Trophoblast cell (in vitro differentiated cells and primary cell): ENCODE measurements around the gene ABCE1. TPM values are rescaled to one million over a fixed set of nuclear protein-coding genes. Genes with fewer than 3 reads are reported as not detected.
A peak's percentile ranks its signal among the peaks of the same experiment; 100 is the strongest.

Experiments
- DNase-seq, 2 donors: peaks; one replicate each; pipeline ENCODE4 v3.0.0-alpha.2; 2016
- H2AFZ ChIP-seq: 2 replicates; pipeline ENCODE4 v1.6.1; 2013; ENCODE audit warnings: low read length, moderate library complexity, mild to moderate bottlenecking; ENCODE audit not compliant: insufficient read depth, poor library complexity
- H2AK5ac ChIP-seq: 2 replicates; pipeline ENCODE4 v1.6.1; 2013; ENCODE audit warnings: mild to moderate bottlenecking, low read length
- H2BK120ac ChIP-seq: 2 replicates; pipeline ENCODE4 v1.6.1; 2013; ENCODE audit warnings: low read length, mild to moderate bottlenecking, moderate library complexity; ENCODE audit not compliant: insufficient read depth, poor library complexity
- H2BK12ac ChIP-seq: 2 replicates; pipeline ENCODE4 v1.6.1; 2013; ENCODE audit warnings: mild to moderate bottlenecking, low read length, moderate library complexity
- H2BK5ac ChIP-seq: 2 replicates; pipeline ENCODE4 v1.6.1; 2013; ENCODE audit warnings: low read length, low read depth, moderate library complexity, mild to moderate bottlenecking; ENCODE audit not compliant: poor library complexity
- H3K14ac ChIP-seq: 2 replicates; pipeline ENCODE4 v1.6.1; 2013; ENCODE audit warnings: mild to moderate bottlenecking, low read length
- H3K18ac ChIP-seq: 2 replicates; pipeline ENCODE4 v1.6.1; 2013; ENCODE audit warnings: mild to moderate bottlenecking, low read length
- H3K23ac ChIP-seq: 2 replicates; pipeline ENCODE4 v1.6.1; 2013; ENCODE audit warnings: low read length
- H3K27ac ChIP-seq: 2 replicates; pipeline ENCODE4 v1.5.1; 2013; ENCODE audit warnings: low read depth, mild to moderate bottlenecking, inconsistent platforms, low read length, moderate library complexity
- H3K27me3 ChIP-seq: 2 replicates; pipeline ENCODE4 v1.6.1; 2013; ENCODE audit warnings: inconsistent platforms, mild to moderate bottlenecking, low read length, moderate library complexity; ENCODE audit not compliant: insufficient read depth
- H3K36me3 ChIP-seq, 2 experiments: 1 replicate in 1 of 2; 2 replicates in 1 of 2; pipeline ENCODE4 v1.6.1; 2013; ENCODE audit warnings: low read length in 2 of 2, mild to moderate bottlenecking in 2 of 2, moderate library complexity in 1 of 2; ENCODE audit not compliant: insufficient read depth in 2 of 2, control insufficient read depth in 1 of 2
- H3K4ac ChIP-seq: 2 replicates; pipeline ENCODE4 v1.6.1; 2013; ENCODE audit warnings: low read depth, mild to moderate bottlenecking, low read length, moderate library complexity
- H3K4me1 ChIP-seq, 2 experiments: 1 replicate in 1 of 2; 2 replicates in 1 of 2; pipeline ENCODE4 v1.6.1; 2013; ENCODE audit warnings: low read length in 2 of 2, mild to moderate bottlenecking in 2 of 2, moderate library complexity in 1 of 2; ENCODE audit not compliant: insufficient read depth in 2 of 2, control insufficient read depth in 1 of 2
- H3K4me2 ChIP-seq: 2 replicates; pipeline ENCODE4 v1.6.1; 2013; ENCODE audit warnings: inconsistent platforms, mild to moderate bottlenecking, low read length, moderate library complexity
- H3K4me3 ChIP-seq: 2 replicates; pipeline ENCODE4 v1.5.1; 2013; ENCODE audit warnings: mild to moderate bottlenecking, low read depth, low read length, inconsistent platforms
- H3K79me1 ChIP-seq: one replicate; pipeline ENCODE4 v1.6.1; 2013; ENCODE audit warnings: low read length
- H3K79me2 ChIP-seq: 2 replicates; pipeline ENCODE4 v1.6.1; 2013; ENCODE audit warnings: low read length, mild to moderate bottlenecking; ENCODE audit not compliant: control insufficient read depth, insufficient read depth, poor library complexity
- H3K9ac ChIP-seq: 2 replicates; pipeline ENCODE4 v1.6.1; 2013; ENCODE audit warnings: mild to moderate bottlenecking, low read length
- H3K9me3 ChIP-seq: 2 replicates; pipeline ENCODE4 v1.6.1; 2013; ENCODE audit warnings: low read depth, mild to moderate bottlenecking, control low read depth, inconsistent platforms, low read length; ENCODE audit not compliant: insufficient read depth
- H4K12ac ChIP-seq: 2 replicates; pipeline ENCODE4 v1.6.1; 2013; ENCODE audit warnings: low read depth, mild to moderate bottlenecking, low read length, moderate library complexity
- H4K8ac ChIP-seq: 2 replicates; pipeline ENCODE4 v1.6.1; 2013; ENCODE audit warnings: low read depth, mild to moderate bottlenecking, low read length, moderate library complexity
- H4K91ac ChIP-seq: one replicate; pipeline ENCODE4 v1.6.1; 2013; ENCODE audit warnings: low read depth, mild to moderate bottlenecking, low read length, moderate library complexity
- WGBS: extraction: QIAGEN DNeasy Blood & Tissue Kit; methylation state at CpG from one replicate; pipeline ENCODE4 v1.1.7; 2013; ENCODE audit warnings: missing lambda C conversion rate; ENCODE audit not compliant: insufficient read length, insufficient coverage; ENCODE audit errors: extremely low coverage; 5-methylcytosine and 5-hydroxymethylcytosine counted together
- polyA plus RNA-seq: library from polyadenylated mRNA; stranded (reverse); fragments of 200-250 nt; gene quantifications from 2 replicates; pipeline ENCODE4 v1.2.3, GENCODE V29; 2013

ABCE1 gene
- 49.1 TPM in 2 replicates for polyA plus RNA-seq

DNA sequence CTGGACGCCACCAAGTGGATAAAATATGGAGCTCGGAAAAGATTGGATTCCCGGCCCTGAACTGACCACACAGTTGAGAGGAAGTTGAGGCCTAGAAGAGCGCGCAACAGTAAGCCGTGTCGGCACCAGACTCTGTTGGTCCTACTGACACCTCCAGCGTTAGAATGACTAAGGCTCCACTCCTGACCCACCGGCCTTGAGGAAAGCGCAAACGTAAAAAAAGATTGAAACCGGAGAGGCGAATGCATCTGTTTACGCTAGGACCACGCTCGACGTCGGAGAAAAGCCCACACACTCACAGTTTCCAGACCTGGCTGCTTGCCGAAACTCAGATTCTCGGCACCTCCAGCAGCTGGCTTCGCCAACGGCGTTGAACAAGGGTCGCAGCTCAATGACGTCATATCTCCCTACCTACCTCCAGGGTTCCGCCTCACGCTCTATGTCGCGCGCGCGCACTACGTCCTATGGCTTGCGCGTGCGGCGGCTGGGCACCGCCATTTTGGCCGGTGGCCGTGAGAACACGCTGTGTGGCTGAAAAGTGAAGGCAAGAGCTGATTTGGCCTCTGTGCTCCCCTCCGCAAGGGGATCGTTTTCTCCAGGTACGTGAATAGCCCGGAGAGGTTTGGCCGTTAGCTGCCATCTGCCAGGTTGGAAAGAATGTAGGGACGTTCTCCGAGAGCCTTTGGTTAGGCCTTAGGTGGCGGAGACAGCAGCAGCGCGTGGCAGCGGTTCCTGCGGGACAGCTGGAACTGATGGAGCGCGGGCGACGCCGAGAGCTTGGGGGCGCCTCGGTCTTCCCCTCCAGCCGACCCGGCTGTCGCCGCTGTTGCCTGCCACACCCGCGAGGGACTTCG is at the start of gene ABCE1, which contains the start of gene ANAPC10:
TSS of gene ABCE1 (plus strand) at position 491 of the 854 bp plus-strand sequence. CDS start 6,102 bp downstream, outside the sequence.
TSS of gene ANAPC10 (minus strand) at position 376 of the 854 bp plus-strand sequence. CDS start 2,097 bp downstream, outside the sequence.
- peak within 1 kb of the TSS; percentile 97 for H2AFZ ChIP-seq
- no peak within 1 kb of the TSS for H3K23ac ChIP-seq
- H3K79me2 ChIP-seq: peaks cover 9% of the 10 kb centered on the region
- DNase-seq: peak; percentile 98 to 100
- H2AK5ac ChIP-seq: peak within 1 kb of the TSS; percentile 15
- H3K79me1 ChIP-seq: peaks cover 8% of the 10 kb centered on the region
- H3K36me3 ChIP-seq: peaks cover 0 to 5% of the 10 kb centered on the region in 2 experiments
- peak within 1 kb of the TSS; percentile 58 for H3K18ac ChIP-seq
- peak within 1 kb of the TSS; percentile 75 for H3K4me2 ChIP-seq
- H3K9me3 ChIP-seq: no peaks in the 10 kb centered on the region
- no CpG with 5 or more reads among the region's 67 CpGs for WGBS
- peak within 1 kb of the TSS; percentile 87 for H3K4me3 ChIP-seq
- no peak within 1 kb of the TSS for H2BK12ac ChIP-seq
- H2BK5ac ChIP-seq: peak within 1 kb of the TSS; percentile 65
- peak within 1 kb of the TSS; percentile 85 for H4K8ac ChIP-seq
- peak within 1 kb of the TSS; percentile 72 for H4K12ac ChIP-seq
- H3K14ac ChIP-seq: peak within 1 kb of the TSS; percentile 63
- H3K27ac ChIP-seq: peak within 1 kb of the TSS; percentile 66
- peaks cover 3 to 5% of the 10 kb centered on the region in 2 experiments for H3K4me1 ChIP-seq
- no peaks in the 10 kb centered on the region for H3K27me3 ChIP-seq
- H3K4ac ChIP-seq: peak within 1 kb of the TSS; percentile 36
- peak within 1 kb of the TSS; percentile 78 for H4K91ac ChIP-seq
- peak within 1 kb of the TSS; percentile 58 for H2BK120ac ChIP-seq
- H3K9ac ChIP-seq: peak within 1 kb of the TSS; percentile 95

DNA sequence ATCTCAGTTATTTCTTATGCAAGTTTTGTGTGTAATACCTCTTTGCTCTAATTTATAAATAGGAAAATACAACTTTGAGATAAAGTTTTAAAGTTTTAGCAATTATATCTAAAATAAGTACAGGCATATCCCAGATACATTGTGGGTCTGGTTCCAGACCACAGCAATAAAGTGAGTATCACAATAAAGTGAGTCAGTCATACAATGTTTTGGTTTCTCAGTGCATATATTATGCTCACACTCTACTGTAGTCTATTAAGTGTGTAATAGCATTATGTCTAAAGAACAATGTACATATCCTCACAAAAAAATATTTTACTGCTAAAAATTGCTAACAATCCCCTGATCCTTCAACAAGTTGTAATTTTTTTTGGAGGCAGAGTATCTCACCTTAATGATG is 49.3 kb upstream of the ABCE1 start:
- H2BK12ac ChIP-seq: no peak overlapping the region
- H3K27ac ChIP-seq: no peak overlapping the region
- no peak overlapping the region for H4K8ac ChIP-seq
- no peak overlapping the region for H3K14ac ChIP-seq
- no peak overlapping the region for H4K91ac ChIP-seq
- no peaks in the 10 kb centered on the region for H3K79me1 ChIP-seq
- H2BK5ac ChIP-seq: no peak overlapping the region
- no peak overlapping the region for H3K4me2 ChIP-seq
- H2AK5ac ChIP-seq: no peak overlapping the region
- no peaks in the 10 kb centered on the region for H3K27me3 ChIP-seq
- H3K4me3 ChIP-seq: no peak overlapping the region
- DNase-seq: no peak
- H3K4ac ChIP-seq: no peak overlapping the region
- peaks cover 0 to 2% of the 10 kb centered on the region in 2 experiments for H3K36me3 ChIP-seq
- H3K9ac ChIP-seq: no peak overlapping the region
- no peak overlapping the region for H4K12ac ChIP-seq
- no peak overlapping the region for H2AFZ ChIP-seq
- no peaks in the 10 kb centered on the region for H3K79me2 ChIP-seq
- no peak overlapping the region for H3K18ac ChIP-seq
- H2BK120ac ChIP-seq: no peak overlapping the region
- no peaks in the 10 kb centered on the region for H3K9me3 ChIP-seq
- H3K23ac ChIP-seq: no peak overlapping the region
- no peaks in the 10 kb centered on the region for H3K4me1 ChIP-seq

DNA sequence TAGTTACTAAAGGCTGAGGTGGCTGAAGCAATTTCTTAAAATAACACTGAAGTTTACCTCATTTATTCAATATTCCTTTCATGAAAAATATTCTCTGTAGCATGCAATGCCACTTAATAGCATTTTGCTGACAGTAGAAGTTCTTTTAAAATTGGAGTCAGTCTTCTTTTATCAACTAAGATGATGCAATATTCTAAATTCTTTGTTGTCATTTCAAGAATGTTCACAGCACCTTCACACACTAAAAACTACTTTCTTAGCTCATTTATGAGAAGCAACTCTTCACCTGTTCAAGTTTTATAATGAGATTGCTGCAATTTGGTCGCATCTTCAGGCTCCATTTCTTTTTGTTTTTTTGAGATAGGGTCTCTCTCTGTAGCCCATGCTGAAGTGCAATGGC is 48.9 kb upstream of the ABCE1 start:
- H3K27me3 ChIP-seq: no peaks in the 10 kb centered on the region
- DNase-seq: peak in 1 of 2 donors; percentile 20
- H2BK12ac ChIP-seq: no peak overlapping the region
- WGBS: no CpG with 5 or more reads among the region's 1 CpG
- H3K4me2 ChIP-seq: no peak overlapping the region
- H2BK120ac ChIP-seq: no peak overlapping the region
- no peak overlapping the region for H4K91ac ChIP-seq
- no peak overlapping the region for H3K9ac ChIP-seq
- no peak overlapping the region for H2AFZ ChIP-seq
- H3K4ac ChIP-seq: no peak overlapping the region
- no peaks in the 10 kb centered on the region for H3K79me1 ChIP-seq
- no peaks in the 10 kb centered on the region for H3K9me3 ChIP-seq
- H3K18ac ChIP-seq: no peak overlapping the region
- H3K4me3 ChIP-seq: no peak overlapping the region
- H3K27ac ChIP-seq: no peak overlapping the region
- no peaks in the 10 kb centered on the region for H3K79me2 ChIP-seq
- H4K12ac ChIP-seq: no peak overlapping the region
- H2BK5ac ChIP-seq: no peak overlapping the region
- H3K23ac ChIP-seq: no peak overlapping the region
- peaks cover 0 to 4% of the 10 kb centered on the region in 2 experiments for H3K36me3 ChIP-seq
- no peaks in the 10 kb centered on the region for H3K4me1 ChIP-seq
- H3K14ac ChIP-seq: no peak overlapping the region
- no peak overlapping the region for H2AK5ac ChIP-seq
- H4K8ac ChIP-seq: no peak overlapping the region

DNA sequence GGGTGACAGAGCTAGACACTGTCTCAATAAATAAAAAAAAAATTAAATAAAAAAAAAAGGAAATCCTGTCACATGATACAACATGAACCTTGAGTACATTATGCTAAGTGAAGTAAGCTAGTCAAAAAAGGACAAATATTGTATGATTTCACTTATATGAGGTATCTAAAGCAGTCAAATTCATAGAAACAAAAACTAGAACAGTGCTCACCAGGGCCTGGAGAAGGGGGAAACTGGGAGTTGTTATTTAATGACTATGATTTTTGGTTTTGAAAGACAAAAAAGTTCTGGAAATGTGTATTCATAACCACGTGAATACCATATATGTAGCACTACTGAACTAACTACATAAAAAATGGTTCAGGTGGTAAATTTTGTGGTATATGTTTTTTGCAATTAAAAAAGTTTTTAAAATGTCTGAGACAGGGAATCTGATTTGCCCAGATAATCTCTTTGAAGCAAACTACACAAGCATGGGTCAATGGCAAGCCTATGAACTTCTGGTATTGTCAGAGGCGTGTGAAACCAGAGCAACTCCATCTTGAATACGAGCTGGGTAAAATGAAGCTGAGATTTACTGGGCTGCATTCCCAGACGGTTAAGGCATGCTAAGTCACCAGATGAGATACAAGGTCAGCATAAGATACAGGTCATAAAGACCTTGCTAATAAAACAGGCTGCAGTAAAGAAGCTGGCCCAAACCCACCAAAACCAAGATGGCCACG is 42.4 kb upstream of the ABCE1 start:
- no peak overlapping the region for H3K4me2 ChIP-seq
- no peak overlapping the region for H4K91ac ChIP-seq
- peaks cover 0 to 2% of the 10 kb centered on the region in 2 experiments for H3K4me1 ChIP-seq
- H2AK5ac ChIP-seq: no peak overlapping the region
- no peaks in the 10 kb centered on the region for H3K79me1 ChIP-seq
- no peak overlapping the region for H2BK5ac ChIP-seq
- no peak overlapping the region for H2BK120ac ChIP-seq
- no peak overlapping the region for H3K4me3 ChIP-seq
- H4K12ac ChIP-seq: no peak overlapping the region
- H3K23ac ChIP-seq: no peak overlapping the region
- no peak overlapping the region for H4K8ac ChIP-seq
- no peak overlapping the region for H3K14ac ChIP-seq
- no peaks in the 10 kb centered on the region for H3K79me2 ChIP-seq
- H3K36me3 ChIP-seq: peaks cover 2 to 4% of the 10 kb centered on the region in 2 experiments
- DNase-seq: no peak
- H3K9ac ChIP-seq: no peak overlapping the region
- H3K27ac ChIP-seq: no peak overlapping the region
- no peak overlapping the region for H2BK12ac ChIP-seq
- no peaks in the 10 kb centered on the region for H3K27me3 ChIP-seq
- H3K9me3 ChIP-seq: peaks cover 1% of the 10 kb centered on the region
- H2AFZ ChIP-seq: no peak overlapping the region
- H3K4ac ChIP-seq: no peak overlapping the region
- H3K18ac ChIP-seq: no peak overlapping the region
- WGBS: no CpG with 5 or more reads among the region's 5 CpGs
